MM.1S (cell line): Measurements from ENCODE around the gene PLCH1.

Source experiments
- DNase-seq: peaks from one replicate; pipeline ENCODE4 v3.0.0-alpha.2; 2015
- H2AFZ ChIP-seq: fragments of 300-600 bp; sonication (generic); 2 replicates; pipeline ENCODE4 v1.6.0; 2016; ENCODE audit warnings: antibody characterized with exemption, low read length
- H3F3A ChIP-seq: fragments of 300-600 bp; sonication (generic); 2 replicates; pipeline ENCODE4 v1.6.1; 2016; ENCODE audit warnings: mild to moderate bottlenecking, antibody characterized with exemption, low read length, moderate library complexity, mixed read lengths; ENCODE audit not compliant: insufficient read depth
- H3K27ac ChIP-seq: fragments of 300-600 bp; sonication (generic); 2 replicates; pipeline ENCODE4 v1.5.1; 2016; ENCODE audit warnings: mild to moderate bottlenecking, low read length
- H3K27me3 ChIP-seq: fragments of 300-600 bp; sonication (generic); replicated peaks from 2 replicates; pipeline ENCODE4 v1.6.0; 2016; ENCODE audit warnings: low read length; ENCODE audit not compliant: insufficient read depth
- H3K36me3 ChIP-seq: fragments of 300-600 bp; sonication (generic); replicated peaks from 2 replicates; pipeline ENCODE4 v1.6.1; 2016; ENCODE audit warnings: mild to moderate bottlenecking, low read length, mixed read lengths; ENCODE audit not compliant: insufficient read depth
- H3K4me1 ChIP-seq: fragments of 300-600 bp; sonication (generic); 2 replicates; pipeline ENCODE4 v1.6.1; 2016; ENCODE audit warnings: low read length, mixed read lengths
- H3K4me2 ChIP-seq: fragments of 300-600 bp; sonication (generic); 2 replicates; pipeline ENCODE4 v1.6.0; 2016; ENCODE audit warnings: low read depth, low read length
- H3K4me3 ChIP-seq: fragments of 300-600 bp; sonication (generic); 2 replicates; pipeline ENCODE4 v1.5.1; 2016; ENCODE audit warnings: low read length, mixed read lengths
- H3K79me2 ChIP-seq: fragments of 300-600 bp; sonication (generic); 2 replicates; pipeline ENCODE4 v1.6.1; 2016; ENCODE audit warnings: mixed run types, low read length, mixed read lengths
- H3K9ac ChIP-seq: fragments of 300-600 bp; sonication (generic); 2 replicates; pipeline ENCODE4 v1.6.1; 2016; ENCODE audit warnings: low read length, mixed read lengths
- H3K9me2 ChIP-seq: fragments of 300-600 bp; sonication (generic); replicated peaks from 2 replicates; pipeline ENCODE4 v1.6.1; 2016; ENCODE audit warnings: mild to moderate bottlenecking, low read length, mixed read lengths; ENCODE audit not compliant: insufficient read depth
- H3K9me3 ChIP-seq: fragments of 300-600 bp; sonication (generic); replicated peaks from 2 replicates; pipeline ENCODE4 v1.6.1; 2016; ENCODE audit warnings: mild to moderate bottlenecking, low read length, mixed read lengths; ENCODE audit not compliant: insufficient read depth
- H4K20me1 ChIP-seq: fragments of 300-600 bp; sonication (generic); 2 replicates; pipeline ENCODE4 v1.6.1; 2016; ENCODE audit warnings: mild to moderate bottlenecking, low read length, moderate library complexity, mixed read lengths; ENCODE audit not compliant: insufficient read depth
- EZH2 ChIP-seq: fragments of 300-600 bp; sonication (generic); optimal IDR thresholded peaks from 2 replicates; pipeline ENCODE3; 2017; ENCODE audit warnings: low read depth, mild to moderate bottlenecking, antibody characterized with exemption, low read length, mixed read lengths
- EZH2phosphoT487 ChIP-seq: fragments of 300-600 bp; sonication (generic); IDR thresholded peaks from 2 replicates; pipeline ENCODE4 v1.6.1; 2018; ENCODE audit warnings: antibody characterized with exemption, low read length
- TF ChIP-seq, protein P1 (sequence below): fragments of 300-600 bp; sonication (generic); IDR thresholded peaks from 2 replicates; pipeline ENCODE4 v1.5.1; 2016; ENCODE audit warnings: antibody characterized with exemption, low read length, mixed read lengths

Gene PLCH1

GRCh38 chr3:155748611-155749365 is 3.9 kb upstream of the PLCH1 start:
- Histone ChIP-seq H2AFZ (no peak overlapping the region), H3K27me3 (no peaks in the 10 kb centered on the region), H3K36me3 (no peaks in the 10 kb centered on the region), H3F3A (no peaks in the 10 kb centered on the region), H3K27ac (no peak overlapping the region), H3K4me2 (no peak overlapping the region), H3K4me3 (no peak overlapping the region), H4K20me1 (no peaks in the 10 kb centered on the region), H3K9ac (no peak overlapping the region), H3K9me3 (no peaks in the 10 kb centered on the region), H3K9me2 (no peaks in the 10 kb centered on the region), H3K79me2 (no peaks in the 10 kb centered on the region), H3K4me1 (0 out of 2 replicates have a peak, but pooled peaks cover under 1% of the 10 kb centered on the region)
- DNase-seq: no peak
- TF ChIP-seq EZH2phosphoT487 (no peak), EZH2 (no peak)
- TF ChIP-seq, protein P1, sequence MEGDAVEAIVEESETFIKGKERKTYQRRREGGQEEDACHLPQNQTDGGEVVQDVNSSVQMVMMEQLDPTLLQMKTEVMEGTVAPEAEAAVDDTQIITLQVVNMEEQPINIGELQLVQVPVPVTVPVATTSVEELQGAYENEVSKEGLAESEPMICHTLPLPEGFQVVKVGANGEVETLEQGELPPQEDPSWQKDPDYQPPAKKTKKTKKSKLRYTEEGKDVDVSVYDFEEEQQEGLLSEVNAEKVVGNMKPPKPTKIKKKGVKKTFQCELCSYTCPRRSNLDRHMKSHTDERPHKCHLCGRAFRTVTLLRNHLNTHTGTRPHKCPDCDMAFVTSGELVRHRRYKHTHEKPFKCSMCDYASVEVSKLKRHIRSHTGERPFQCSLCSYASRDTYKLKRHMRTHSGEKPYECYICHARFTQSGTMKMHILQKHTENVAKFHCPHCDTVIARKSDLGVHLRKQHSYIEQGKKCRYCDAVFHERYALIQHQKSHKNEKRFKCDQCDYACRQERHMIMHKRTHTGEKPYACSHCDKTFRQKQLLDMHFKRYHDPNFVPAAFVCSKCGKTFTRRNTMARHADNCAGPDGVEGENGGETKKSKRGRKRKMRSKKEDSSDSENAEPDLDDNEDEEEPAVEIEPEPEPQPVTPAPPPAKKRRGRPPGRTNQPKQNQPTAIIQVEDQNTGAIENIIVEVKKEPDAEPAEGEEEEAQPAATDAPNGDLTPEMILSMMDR: no peak

GRCh38 chr3:155747946-155748290 is 3.0 kb upstream of the PLCH1 start:
- H3K36me3 ChIP-seq: no peaks in the 10 kb centered on the region
- H3K4me1 ChIP-seq: 0 out of 2 replicates have a peak, but pooled peaks cover 3% of the 10 kb centered on the region
- H3K27ac ChIP-seq: no peak overlapping the region
- no peak overlapping the region for H3K4me3 ChIP-seq
- no peaks in the 10 kb centered on the region for H3K9me2 ChIP-seq
- H3K9ac ChIP-seq: no peak overlapping the region
- no peak overlapping the region for H3K4me2 ChIP-seq
- no peaks in the 10 kb centered on the region for H3K9me3 ChIP-seq
- H2AFZ ChIP-seq: no peak overlapping the region
- no peaks in the 10 kb centered on the region; the same call in 1 of the 2 replicates for H3K27me3 ChIP-seq
- TF ChIP-seq, protein P1: no peak
- TF ChIP-seq EZH2 (no peak), EZH2phosphoT487 (no peak)
- H3K79me2 ChIP-seq: no peaks in the 10 kb centered on the region
- no peaks in the 10 kb centered on the region for H3F3A ChIP-seq
- no peak for DNase-seq
- no peaks in the 10 kb centered on the region for H4K20me1 ChIP-seq

DNA sequence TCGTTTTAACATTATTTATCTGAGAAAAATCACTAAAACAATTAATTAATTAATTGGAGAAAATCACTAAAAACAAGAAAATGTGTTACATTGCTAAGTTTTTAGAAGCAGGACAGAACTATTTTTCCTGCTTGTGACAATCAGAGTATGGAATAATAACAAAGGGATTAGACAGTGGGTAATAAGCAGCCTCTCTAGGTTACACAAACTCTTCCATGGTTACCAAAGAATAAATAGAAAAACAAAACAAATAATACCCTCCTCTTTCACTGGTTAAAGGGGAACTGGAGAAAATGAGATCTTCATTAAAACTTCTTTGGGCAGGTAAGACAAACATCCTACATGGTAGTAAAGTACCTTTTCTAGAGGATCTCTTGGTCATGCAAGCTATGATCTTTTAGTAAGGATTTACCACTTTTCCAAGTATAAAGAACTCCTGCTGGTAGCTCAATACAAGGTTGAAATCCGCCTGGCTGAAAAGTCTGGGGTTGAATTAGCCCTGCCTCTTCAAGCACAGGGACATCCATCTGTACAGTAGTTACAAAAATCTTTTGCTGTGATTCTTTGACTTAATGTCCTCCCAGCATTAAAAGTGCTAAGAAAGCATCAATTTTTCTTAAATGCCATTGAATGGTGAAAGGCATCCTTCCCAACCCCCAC is 2.5 kb upstream of the PLCH1 start:
- Histone ChIP-seq H3K9me2 (no peaks in the 10 kb centered on the region), H3F3A (no peaks in the 10 kb centered on the region), H3K4me1 (0 out of 2 replicates have a peak, but pooled peaks cover 3% of the 10 kb centered on the region), H3K9me3 (no peaks in the 10 kb centered on the region), H3K4me2 (no peak overlapping the region), H2AFZ (no peak overlapping the region), H3K9ac (no peak overlapping the region), H3K27ac (no peak overlapping the region), H3K4me3 (no peak overlapping the region), H3K27me3 (no peaks in the 10 kb centered on the region; the same call in 1 of the 2 replicates), H3K36me3 (no peaks in the 10 kb centered on the region), H3K79me2 (no peaks in the 10 kb centered on the region), H4K20me1 (no peaks in the 10 kb centered on the region)
- DNase-seq: no peak
- TF ChIP-seq EZH2phosphoT487: no peak
- TF ChIP-seq EZH2: no peak
- TF ChIP-seq, protein P1: no peak
